Mesodermal cell (in vitro differentiated cells): ENCODE data around the gene FHIT.

Experiments
- H3K27ac ChIP-seq: 2 replicates; pipeline ENCODE4 v1.7.0; 2013; ENCODE audit warnings: mild to moderate bottlenecking, low read depth, low read length, moderate library complexity; ENCODE audit not compliant: severe bottlenecking
- H3K36me3 ChIP-seq: 2 replicates; pipeline ENCODE4 v1.7.1; 2013; ENCODE audit warnings: mild to moderate bottlenecking, low read length, moderate library complexity; ENCODE audit not compliant: control insufficient read depth, insufficient read depth
- H3K4me1 ChIP-seq: one replicate; pipeline ENCODE4 v1.7.1; 2013; ENCODE audit warnings: mild to moderate bottlenecking, low read length; ENCODE audit not compliant: insufficient read depth, control insufficient read depth, poor library complexity, severe bottlenecking
- H3K4me3 ChIP-seq: 2 replicates; pipeline ENCODE4 v1.7.0; 2013; ENCODE audit warnings: low read length, control low read depth, mild to moderate bottlenecking; ENCODE audit not compliant: insufficient read depth, poor library complexity, severe bottlenecking; ENCODE audit errors: extremely low read depth
- H3K9me3 ChIP-seq: 2 replicates; pipeline ENCODE4 v1.7.1; 2013; ENCODE audit warnings: mild to moderate bottlenecking, low read length, moderate library complexity; ENCODE audit not compliant: control insufficient read depth
- WGBS, 2 experiments: methylation state at CpG; one replicate each; pipeline ENCODE4 v1.1.5; 2013; ENCODE audit warnings: missing lambda C conversion rate in 2 of 2; ENCODE audit not compliant: insufficient coverage in 2 of 2; 5-methylcytosine and 5-hydroxymethylcytosine counted together

The FHIT gene

GRCh38 chr3:61152071-61152470 is 99.2 kb downstream of the FHIT start:
- H3K9me3 ChIP-seq = no peaks in the 10 kb centered on the region
- 89 to 92% methylated on average over 1 of the region's 1 CpG for WGBS, 2 experiments
- H3K27ac ChIP-seq = no peak overlapping the region
- H3K4me1 ChIP-seq = no peaks in the 10 kb centered on the region
- H3K4me3 ChIP-seq = no peak overlapping the region
- no peaks in the 10 kb centered on the region for H3K36me3 ChIP-seq

GRCh38 chr3:61149236-61149635 is 102.0 kb downstream of the FHIT start:
- H3K36me3 ChIP-seq = no peaks in the 10 kb centered on the region
- H3K9me3 ChIP-seq = no peaks in the 10 kb centered on the region
- H3K27ac ChIP-seq = no peak overlapping the region
- H3K4me3 ChIP-seq = no peak overlapping the region
- H3K4me1 ChIP-seq = no peaks in the 10 kb centered on the region

GRCh38 chr3:61146010-61146890 is 105.0 kb downstream of the FHIT start:
- 89% methylated on average over 2 of the region's 3 CpGs; no CpG with 5 or more reads in 1 of the 2 experiments for WGBS, 2 experiments
- no peak overlapping the region for H3K4me3 ChIP-seq
- no peak overlapping the region for H3K27ac ChIP-seq
- no peaks in the 10 kb centered on the region for H3K36me3 ChIP-seq
- H3K4me1 ChIP-seq = peaks cover 7% of the 10 kb centered on the region
- H3K9me3 ChIP-seq = no peaks in the 10 kb centered on the region

GRCh38 chr3:61141697-61142096 is 109.6 kb downstream of the FHIT start:
- WGBS, 2 experiments = 7 to 11% methylated on average over 3 of the region's 3 CpGs
- Histone ChIP-seq H3K36me3 (no peaks in the 10 kb centered on the region), H3K9me3 (no peaks in the 10 kb centered on the region), H3K4me1 (peaks cover 7% of the 10 kb centered on the region), H3K27ac (no peak overlapping the region), H3K4me3 (no peak overlapping the region)

GRCh38 chr3:61141227-61141626 is 110.0 kb downstream of the FHIT start:
- Histone ChIP-seq H3K9me3 (no peaks in the 10 kb centered on the region), H3K4me1 (peaks cover 7% of the 10 kb centered on the region), H3K36me3 (no peaks in the 10 kb centered on the region), H3K4me3 (no peak overlapping the region), H3K27ac (no peak overlapping the region)
- 10 to 20% methylated on average over 2 to 3 of the region's 4 CpGs for WGBS, 2 experiments

- 88% methylated on average over 2 of the region's 4 CpGs; no CpG with 5 or more reads in 1 of the 2 experiments for WGBS, 2 experiments
- Histone ChIP-seq H3K9me3 (no peaks in the 10 kb centered on the region), H3K36me3 (no peaks in the 10 kb centered on the region), H3K4me3 (no peak overlapping the region), H3K27ac (no peak overlapping the region), H3K4me1 (peaks cover 7% of the 10 kb centered on the region)
Measured at GRCh38 chr3:61139686-61140085, 111.6 kb downstream of the FHIT start.

GRCh38 chr3:61138401-61138800 is 112.9 kb downstream of the FHIT start:
- 67 to 75% methylated on average over 3 to 4 of the region's 5 CpGs for WGBS, 2 experiments
- Histone ChIP-seq H3K9me3 (no peaks in the 10 kb centered on the region), H3K4me3 (no peak overlapping the region), H3K27ac (no peak overlapping the region), H3K36me3 (no peaks in the 10 kb centered on the region), H3K4me1 (peaks cover 7% of the 10 kb centered on the region)

GRCh38 chr3:61136191-61136590 is 115.1 kb downstream of the FHIT start:
- WGBS, 2 experiments = 100% methylated on average over 1 of the region's 5 CpGs; no CpG with 5 or more reads in 1 of the 2 experiments

GRCh38 chr3:61134532-61134931 is 116.7 kb downstream of the FHIT start:
- WGBS, 2 experiments = 89 to 100% methylated on average over 2 of the region's 3 CpGs
- Histone ChIP-seq H3K4me3 (no peak overlapping the region), H3K27ac (no peak overlapping the region), H3K9me3 (no peaks in the 10 kb centered on the region), H3K4me1 (no peaks in the 10 kb centered on the region), H3K36me3 (no peaks in the 10 kb centered on the region)

More at GRCh38 chr3:61136191-61136590, 115.1 kb downstream of the FHIT start:
- Histone ChIP-seq H3K9me3 (no peaks in the 10 kb centered on the region), H3K27ac (no peak overlapping the region), H3K36me3 (no peaks in the 10 kb centered on the region), H3K4me3 (no peak overlapping the region), H3K4me1 (no peaks in the 10 kb centered on the region)

GRCh38 chr3:61132062-61132461 is 119.2 kb downstream of the FHIT start:
- no peaks in the 10 kb centered on the region for H3K9me3 ChIP-seq
- no peaks in the 10 kb centered on the region for H3K36me3 ChIP-seq
- H3K27ac ChIP-seq = no peak overlapping the region
- H3K4me1 ChIP-seq = no peaks in the 10 kb centered on the region
- H3K4me3 ChIP-seq = no peak overlapping the region

- no peak overlapping the region for H3K4me3 ChIP-seq
- no CpG with 5 or more reads among the region's 2 CpGs for WGBS, 2 experiments
Measured at GRCh38 chr3:61118830-61119229, 132.4 kb downstream of the FHIT start.

More at GRCh38 chr3:61118830-61119229, 132.4 kb downstream of the FHIT start:
- Histone ChIP-seq H3K9me3 (no peaks in the 10 kb centered on the region), H3K4me1 (no peaks in the 10 kb centered on the region), H3K27ac (no peak overlapping the region), H3K36me3 (no peaks in the 10 kb centered on the region)
